Endodermal cell (in vitro differentiated cells): Measurements from ENCODE around the gene ALPL. TPM values are rescaled to one million over a fixed set of nuclear protein-coding genes. Genes with fewer than 3 reads are reported as not detected.
A peak's percentile ranks its signal among the peaks of the same experiment; 100 is the strongest.

Experiments
- DNase-seq: peaks from one replicate; pipeline ENCODE4 v3.0.0-alpha.2; 2017
- H3K27ac ChIP-seq: 2 replicates; pipeline ENCODE4 v1.5.1; 2013; ENCODE audit warnings: mild to moderate bottlenecking, low read depth, low read length, moderate library complexity
- H3K27me3 ChIP-seq: 2 replicates; pipeline ENCODE4 v1.6.1; 2013; ENCODE audit warnings: mild to moderate bottlenecking, low read length, moderate library complexity; ENCODE audit not compliant: insufficient read depth, control insufficient read depth, poor library complexity, severe bottlenecking
- H3K36me3 ChIP-seq: 2 replicates; pipeline ENCODE4 v1.7.0; 2013; ENCODE audit warnings: mild to moderate bottlenecking, low read length, moderate library complexity; ENCODE audit not compliant: control insufficient read depth, insufficient read depth
- H3K4me1 ChIP-seq: one replicate; pipeline ENCODE4 v1.7.0; 2013; ENCODE audit warnings: low read length; ENCODE audit not compliant: control insufficient read depth, insufficient read depth
- H3K4me3 ChIP-seq: 2 replicates; pipeline ENCODE4 v1.5.1; 2013; ENCODE audit warnings: mild to moderate bottlenecking, low read length, moderate library complexity
- H3K9ac ChIP-seq: 2 replicates; pipeline ENCODE4 v1.6.1; 2013; ENCODE audit warnings: mild to moderate bottlenecking, low read length, moderate library complexity; ENCODE audit not compliant: poor library complexity, severe bottlenecking; ENCODE audit errors: extremely low read depth
- H3K9me3 ChIP-seq: 2 replicates; pipeline ENCODE4 v1.6.1; 2013; ENCODE audit warnings: mild to moderate bottlenecking, low read length, moderate library complexity; ENCODE audit not compliant: control insufficient read depth
- H3K27ac Mint-ChIP-seq: 2 replicates; pipeline ENCODE4 v1.8.0; 2020; ENCODE audit warnings: mixed read lengths
- H3K27me3 Mint-ChIP-seq: 2 replicates; pipeline ENCODE4 v1.8.0; 2021; ENCODE audit warnings: mild to moderate bottlenecking, mixed read lengths; ENCODE audit not compliant: insufficient read depth
- H3K36me3 Mint-ChIP-seq: 2 replicates; pipeline ENCODE4 v1.8.0; 2020; ENCODE audit warnings: low read depth, mixed read lengths
- H3K4me1 Mint-ChIP-seq: 2 replicates; pipeline ENCODE4 v1.8.0; 2020; ENCODE audit warnings: mixed read lengths
- H3K4me3 Mint-ChIP-seq: 2 replicates; pipeline ENCODE4 v1.8.0; 2020; ENCODE audit warnings: mild to moderate bottlenecking, moderate library complexity, mixed read lengths
- H3K9me3 Mint-ChIP-seq: 2 replicates; pipeline ENCODE4 v1.8.0; 2020; ENCODE audit warnings: mild to moderate bottlenecking, mixed read lengths
- WGBS, 2 experiments: methylation state at CpG; one replicate each; pipeline versions ENCODE4 v1.1.5 to v1.1.7; 2013; ENCODE audit warnings: missing lambda C conversion rate in 2 of 2, mixed read lengths in 1 of 2; ENCODE audit not compliant: insufficient coverage in 1 of 2, insufficient read length in 1 of 2; 5-methylcytosine and 5-hydroxymethylcytosine counted together
- total RNA-seq, 2 donors: library from RNA; stranded (reverse); fragmentation: NEBNext Ultra II Directional in 1 of 2; extraction: Animal tissue kit (Norgen Biotek cat#: 25700) in 1 of 2; gene quantifications; 2 replicates in 1 of 2; 3 replicates in 1 of 2; pipeline ENCODE4 v1.2.1, GENCODE V29; 2021
- TF ChIP-seq, protein P1 (sequence below): fragments of 200-600 bp; sonication (generic); conservative IDR thresholded peaks from 2 replicates; pipeline ENCODE4 v1.5.0; 2021; ENCODE audit warnings: antibody characterized with exemption, mild to moderate bottlenecking

The ALPL gene
- total RNA-seq, 2 donors from 2014 or later = 94.8 to 117 TPM

DNA sequence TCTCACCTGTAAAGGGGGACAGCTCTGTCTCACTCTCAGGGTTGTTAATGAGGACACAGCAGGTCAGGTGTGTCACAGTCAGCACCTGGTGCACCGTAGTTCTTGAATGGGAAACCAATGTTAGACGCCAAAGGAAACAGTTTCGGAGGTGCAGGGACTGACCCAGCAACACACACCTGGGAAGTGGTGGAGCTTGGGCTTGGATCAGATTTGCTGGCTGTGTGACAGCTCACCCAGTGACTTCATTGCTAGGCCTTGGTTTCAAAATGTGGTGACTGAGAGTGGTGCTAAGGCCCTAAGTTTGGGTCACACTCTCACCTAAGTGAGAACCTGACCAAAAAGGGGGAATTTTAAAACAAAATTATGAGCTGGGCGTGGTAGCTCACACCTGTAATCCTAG is 34.9 kb downstream of the ALPL start:
- no peak overlapping the region for H3K27ac Mint-ChIP-seq
- H3K27me3 Mint-ChIP-seq = no peaks in the 10 kb centered on the region
- WGBS, 2 experiments = 91 to 94% methylated on average over 4 of the region's 4 CpGs
- Histone ChIP-seq H3K27ac (no peak overlapping the region), H3K4me3 (no peak overlapping the region), H3K27me3 (no peaks in the 10 kb centered on the region), H3K4me1 (no peaks in the 10 kb centered on the region), H3K9me3 (no peaks in the 10 kb centered on the region), H3K9ac (no peak overlapping the region), H3K36me3 (no peaks in the 10 kb centered on the region)
- no peak for DNase-seq
- TF ChIP-seq, protein P1, sequence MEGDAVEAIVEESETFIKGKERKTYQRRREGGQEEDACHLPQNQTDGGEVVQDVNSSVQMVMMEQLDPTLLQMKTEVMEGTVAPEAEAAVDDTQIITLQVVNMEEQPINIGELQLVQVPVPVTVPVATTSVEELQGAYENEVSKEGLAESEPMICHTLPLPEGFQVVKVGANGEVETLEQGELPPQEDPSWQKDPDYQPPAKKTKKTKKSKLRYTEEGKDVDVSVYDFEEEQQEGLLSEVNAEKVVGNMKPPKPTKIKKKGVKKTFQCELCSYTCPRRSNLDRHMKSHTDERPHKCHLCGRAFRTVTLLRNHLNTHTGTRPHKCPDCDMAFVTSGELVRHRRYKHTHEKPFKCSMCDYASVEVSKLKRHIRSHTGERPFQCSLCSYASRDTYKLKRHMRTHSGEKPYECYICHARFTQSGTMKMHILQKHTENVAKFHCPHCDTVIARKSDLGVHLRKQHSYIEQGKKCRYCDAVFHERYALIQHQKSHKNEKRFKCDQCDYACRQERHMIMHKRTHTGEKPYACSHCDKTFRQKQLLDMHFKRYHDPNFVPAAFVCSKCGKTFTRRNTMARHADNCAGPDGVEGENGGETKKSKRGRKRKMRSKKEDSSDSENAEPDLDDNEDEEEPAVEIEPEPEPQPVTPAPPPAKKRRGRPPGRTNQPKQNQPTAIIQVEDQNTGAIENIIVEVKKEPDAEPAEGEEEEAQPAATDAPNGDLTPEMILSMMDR = no peak
- H3K4me1 Mint-ChIP-seq = peaks cover 2% of the 10 kb centered on the region
- H3K9me3 Mint-ChIP-seq = no peaks in the 10 kb centered on the region
- H3K36me3 Mint-ChIP-seq = no peaks in the 10 kb centered on the region
- H3K4me3 Mint-ChIP-seq = no peak overlapping the region

DNA sequence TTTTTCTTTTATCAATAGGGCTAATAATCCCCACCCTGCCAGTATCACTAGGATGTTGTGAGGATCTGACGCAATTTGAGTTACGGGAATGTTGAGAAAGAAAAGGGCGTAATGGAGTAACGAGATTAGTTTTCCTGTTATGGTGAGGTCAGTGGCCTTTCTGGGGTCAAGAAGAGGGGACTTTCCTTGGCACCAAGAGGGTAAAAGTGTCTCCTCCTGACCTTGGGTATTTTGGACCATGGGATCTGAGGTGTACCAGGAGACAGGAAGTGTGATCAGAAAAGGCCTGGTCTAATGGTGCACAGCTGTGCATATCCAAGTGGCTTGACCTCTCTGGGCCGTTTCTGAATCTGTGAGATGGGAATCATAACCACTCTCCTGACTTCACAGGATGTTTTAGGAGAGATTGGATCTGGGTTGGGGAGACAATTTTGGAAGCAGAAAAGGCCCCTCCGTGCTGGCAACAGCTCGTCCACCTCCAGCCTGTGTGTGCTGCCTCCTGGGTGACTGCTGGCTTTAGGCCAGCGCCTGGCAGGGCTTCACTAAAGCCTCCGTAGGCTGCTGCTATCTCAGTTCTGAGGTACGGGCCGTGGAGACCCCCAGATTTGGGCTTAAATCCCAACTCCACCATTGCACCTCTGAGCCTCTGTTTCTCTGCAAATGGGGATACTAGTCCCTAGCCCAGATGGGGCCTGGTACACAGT is 37.1 kb downstream of the ALPL start:
- Histone ChIP-seq H3K27ac (no peak overlapping the region), H3K4me1 (no peaks in the 10 kb centered on the region), H3K36me3 (no peaks in the 10 kb centered on the region), H3K27me3 (no peaks in the 10 kb centered on the region), H3K9ac (no peak overlapping the region), H3K9me3 (no peaks in the 10 kb centered on the region), H3K4me3 (no peak overlapping the region)
- TF ChIP-seq, protein P1 = no peak
- 86 to 92% methylated on average over 6 to 11 of the region's 11 CpGs for WGBS, 2 experiments
- H3K9me3 Mint-ChIP-seq = no peaks in the 10 kb centered on the region
- H3K36me3 Mint-ChIP-seq = no peaks in the 10 kb centered on the region
- no peak for DNase-seq
- H3K4me3 Mint-ChIP-seq = no peak overlapping the region
- peaks cover 9% of the 10 kb centered on the region for H3K4me1 Mint-ChIP-seq
- H3K27ac Mint-ChIP-seq = no peak overlapping the region
- no peaks in the 10 kb centered on the region for H3K27me3 Mint-ChIP-seq

- no peak overlapping the region for H3K27ac ChIP-seq
- Mint-ChIP-seq H3K9me3 (no peaks in the 10 kb centered on the region), H3K27me3 (no peaks in the 10 kb centered on the region), H3K4me1 (peaks cover 11% of the 10 kb centered on the region), H3K36me3 (no peaks in the 10 kb centered on the region), H3K27ac (peak overlapping the region; percentile 48), H3K4me3 (no peak overlapping the region)
- no peak overlapping the region for H3K4me3 ChIP-seq
- TF ChIP-seq, protein P1 = no peak
- H3K36me3 ChIP-seq = no peaks in the 10 kb centered on the region
- H3K9ac ChIP-seq = no peak overlapping the region
- WGBS, 2 experiments = 94 to 95% methylated on average over 3 to 11 of the region's 11 CpGs
- no peak for DNase-seq
- H3K9me3 ChIP-seq = no peaks in the 10 kb centered on the region
- no peaks in the 10 kb centered on the region for H3K4me1 ChIP-seq
- H3K27me3 ChIP-seq = no peaks in the 10 kb centered on the region
Observed at GRCh38 chr1:21547876-21548275, 38.7 kb downstream of the ALPL start.
